Upper lobe of left lung (tissue), 6 donors: ENCODE data around the gene PPP3CA. TPM values are rescaled to one million over a fixed set of nuclear protein-coding genes. Genes with fewer than 3 reads are reported as not detected.

Experiments
- ATAC-seq, 2 donors: fragments of 200-7000 bp; cut with Tn5 transposase; one replicate each; pipeline ENCODE4 v1.9.1; 2022; ENCODE audit warnings: mild to moderate bottlenecking in 2 of 2, moderate library complexity in 2 of 2; ENCODE audit not compliant: low FRiP score in 2 of 2
- DNase-seq, 2 donors: peaks; one replicate each; pipeline ENCODE4 v3.0.0-alpha.2; 2019 to 2020
- H3K27ac ChIP-seq, 4 donors: fragments of 200-600 bp; sonication (generic); one replicate each; pipeline ENCODE4 v1.5.1; 2016 to 2019
- H3K27me3 ChIP-seq, 4 donors: fragments of 200-600 bp; sonication (generic); one replicate each; pipeline ENCODE4 v1.5.1; 2017 to 2019
- H3K36me3 ChIP-seq, 4 donors: fragments of 200-600 bp; sonication (generic); one replicate each; pipeline ENCODE4 v1.5.1; 2016 to 2019
- H3K4me1 ChIP-seq, 4 donors: fragments of 200-600 bp; sonication (generic); one replicate each; pipeline ENCODE4 v1.5.1; 2018 to 2019
- H3K4me3 ChIP-seq, 4 donors: fragments of 200-600 bp; sonication (generic); one replicate each; pipeline ENCODE4 v1.5.1; 2017 to 2019; ENCODE audit warnings: mild to moderate bottlenecking in 2 of 4, moderate library complexity in 1 of 4
- H3K9me3 ChIP-seq, 4 donors: fragments of 200-600 bp; sonication (generic); one replicate each; pipeline ENCODE4 v1.5.1; 2018 to 2019
- CTCF ChIP-seq, 6 experiments: fragments of 450-650 bp in 4 of 6; fragments of 200-600 bp in 2 of 6; sonication (generic) in 2 of 6; IDR thresholded peaks; one replicate each; pipeline ENCODE4 v1.5.1; 2016 to 2019; ENCODE audit warnings: antibody characterized with exemption in 6 of 6
- EP300 ChIP-seq, 4 donors: sonication (generic); formaldehyde crosslinking; IDR thresholded peaks; one replicate each; pipeline ENCODE4 v1.5.1; 2017; ENCODE audit warnings: antibody characterized with exemption in 4 of 4, control low read depth in 2 of 4
- POLR2A ChIP-seq, 4 donors: fragments of 450-650 bp; IDR thresholded peaks; one replicate each; pipeline ENCODE4 v1.5.1; 2016 to 2017; ENCODE audit warnings: antibody characterized with exemption in 4 of 4, mild to moderate bottlenecking in 2 of 4
- POLR2AphosphoS5 ChIP-seq, 2 donors: sonication (generic); formaldehyde crosslinking; IDR thresholded peaks; one replicate each; pipeline ENCODE4 v1.5.1; 2017; ENCODE audit warnings: antibody characterized with exemption in 2 of 2
- WGBS, 2 donors: methylation state at CpG; one replicate each; pipeline ENCODE4 v1.1.5; 2017 to 2018; 5-methylcytosine and 5-hydroxymethylcytosine counted together
- total RNA-seq, 6 donors: library from RNA; depleted of rRNA in 4 of 6; stranded (reverse); fragments of >200 nt in 4 of 6; gene quantifications; one replicate each; pipeline versions ENCODE4 v1.1.0 to v1.2.1, GENCODE V29; 2016 to 2021
- donor health status: DM: no; HTN: no; CAD: no; lungs with moderate emphysema.
- donor health status: DM: no; HTN: yes; CAD: no; lungs with severe emphysema.

Gene PPP3CA
- total RNA-seq, 6 donors from 2014 or later = 28.3 to 62.0 (median 50.0) TPM

- Histone ChIP-seq H3K27me3 (no peaks in the 10 kb centered on the region), H3K36me3 (no peaks in the 10 kb centered on the region), H3K9me3 (no peaks in the 10 kb centered on the region), H3K4me1 (peaks cover 6 to 13% (median 10%) of the 10 kb centered on the region in 4 donors), H3K27ac (no peak overlapping the region), H3K4me3 (no peak overlapping the region)
- TF ChIP-seq EP300 (IDR thresholded peaks at IDR 0.05) (no peak), CTCF (IDR thresholded peaks at IDR 0.05) (no peak), POLR2A (IDR thresholded peaks at IDR 0.05) (no peak), POLR2AphosphoS5 (IDR thresholded peaks at IDR 0.05) (no peak)
- DNase-seq (no peak), ATAC-seq (no peak)
- 65 to 68% methylated on average over 4 of the region's 4 CpGs for WGBS, 2 donors
Measured at GRCh38 chr4:101328063-101328602, 19.2 kb downstream of the PPP3CA start.

- 86 to 90% methylated on average over 1 of the region's 1 CpG for WGBS, 2 donors
- Histone ChIP-seq H3K4me3 (no peak overlapping the region), H3K36me3 (no peaks in the 10 kb centered on the region), H3K27me3 (no peaks in the 10 kb centered on the region), H3K9me3 (no peaks in the 10 kb centered on the region), H3K4me1 (peaks cover 8 to 14% (median 12%) of the 10 kb centered on the region in 4 donors), H3K27ac (no peak overlapping the region)
- ATAC-seq = no peak
- DNase-seq = no peak
- TF ChIP-seq POLR2A (IDR thresholded peaks at IDR 0.05) (no peak), CTCF (IDR thresholded peaks at IDR 0.05) (no peak), POLR2AphosphoS5 (IDR thresholded peaks at IDR 0.05) (no peak), EP300 (IDR thresholded peaks at IDR 0.05) (no peak)
Measured at GRCh38 chr4:101326576-101326975, 20.8 kb downstream of the PPP3CA start.

- no peaks in the 10 kb centered on the region for H3K36me3 ChIP-seq
- TF ChIP-seq EP300 (IDR thresholded peaks at IDR 0.05) (no peak), POLR2AphosphoS5 (IDR thresholded peaks at IDR 0.05) (no peak), CTCF (IDR thresholded peaks at IDR 0.05) (no peak), POLR2A (IDR thresholded peaks at IDR 0.05) (no peak)
- ATAC-seq = no peak
- no peak overlapping the region for H3K4me3 ChIP-seq
- no peak for DNase-seq
- no peaks in the 10 kb centered on the region for H3K9me3 ChIP-seq
- peaks cover 0 to 7% (median 2%) of the 10 kb centered on the region in 4 donors for H3K4me1 ChIP-seq
- H3K27me3 ChIP-seq = no peaks in the 10 kb centered on the region
- WGBS, 2 donors = 100% methylated on average over 1 of the region's 1 CpG
- H3K27ac ChIP-seq = no peak overlapping the region
Measured at GRCh38 chr4:101322743-101323142, 24.6 kb downstream of the PPP3CA start.

- Histone ChIP-seq H3K27me3 (no peaks in the 10 kb centered on the region), H3K36me3 (no peaks in the 10 kb centered on the region), H3K4me1 (peaks cover 0 to 8% (median 4%) of the 10 kb centered on the region in 4 donors), H3K27ac (peak overlapping the region in 2 of 4 donors; percentile 30), H3K9me3 (no peaks in the 10 kb centered on the region), H3K4me3 (no peak overlapping the region)
- WGBS, 2 donors = 61 to 65% methylated on average over 4 of the region's 4 CpGs
- DNase-seq = no peak
- TF ChIP-seq POLR2AphosphoS5 (IDR thresholded peaks at IDR 0.05) = no peak
- TF ChIP-seq POLR2A (IDR thresholded peaks at IDR 0.05) = no peak
- no peak for TF ChIP-seq CTCF (IDR thresholded peaks at IDR 0.05)
- no peak for TF ChIP-seq EP300 (IDR thresholded peaks at IDR 0.05)
- no peak for ATAC-seq
Measured at GRCh38 chr4:101321481-101322042, 25.8 kb downstream of the PPP3CA start.

GRCh38 chr4:101315786-101316185 lies 31.5 kb downstream of the PPP3CA start:
- WGBS, 2 donors = 98 to 99% methylated on average over 3 of the region's 3 CpGs
- Histone ChIP-seq H3K27ac (no peak overlapping the region), H3K4me1 (peaks cover 0 to 12% (median 0%) of the 10 kb centered on the region in 4 donors), H3K4me3 (no peak overlapping the region), H3K27me3 (no peaks in the 10 kb centered on the region), H3K9me3 (peaks cover 0 to 4% (median 0%) of the 10 kb centered on the region in 4 donors), H3K36me3 (no peaks in the 10 kb centered on the region)
- no peak for DNase-seq
- TF ChIP-seq POLR2A (IDR thresholded peaks at IDR 0.05) = no peak
- TF ChIP-seq POLR2AphosphoS5 (IDR thresholded peaks at IDR 0.05) = no peak
- TF ChIP-seq CTCF (IDR thresholded peaks at IDR 0.05) = no peak
- TF ChIP-seq EP300 (IDR thresholded peaks at IDR 0.05) = no peak
- ATAC-seq = no peak
